Measurements from ENCODE around the gene RP9.

Gene RP9

DNA sequence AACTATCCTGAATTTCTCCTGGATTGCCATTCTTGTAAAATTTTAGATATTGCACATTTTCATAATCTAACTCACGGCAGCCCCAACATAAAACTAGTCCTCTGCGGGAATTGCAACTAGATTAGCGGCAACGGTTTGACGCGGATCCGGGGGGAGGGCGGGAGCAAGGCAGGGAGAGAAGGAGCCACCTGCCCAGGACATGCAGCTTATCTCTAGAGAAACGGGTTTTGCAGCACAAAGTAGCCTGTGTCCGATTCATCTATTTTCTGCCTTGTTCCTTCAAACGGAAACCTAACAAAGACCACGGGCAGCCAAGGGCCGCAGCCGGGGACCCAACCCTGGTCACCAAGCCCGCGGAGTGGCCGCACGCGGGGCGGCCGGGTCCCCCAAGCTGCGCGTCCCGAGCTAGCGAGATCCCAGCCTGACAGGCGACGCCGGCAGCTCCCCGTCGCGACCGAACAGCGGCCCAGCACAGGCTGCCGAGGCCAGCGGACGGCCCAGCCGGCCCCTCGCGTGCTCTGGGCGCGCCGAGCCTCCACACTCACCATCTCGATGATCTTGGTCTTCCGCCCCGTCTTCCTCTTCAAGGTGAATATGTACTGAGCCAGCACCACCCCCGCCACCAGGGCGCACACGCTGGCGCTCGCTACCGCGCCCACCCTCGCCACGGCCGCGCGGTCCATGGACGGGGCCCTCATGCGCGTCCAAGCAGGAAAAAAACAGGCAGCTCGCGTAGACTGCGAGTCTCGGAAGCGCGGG is 47.0 kb downstream of the RP9 start, which contains the start of gene NT5C3A:
Gene NT5C3A (minus strand): TSS at position 754 of the 759 bp plus-strand sequence. CDS start 71 bp downstream, at position 683.
- DNase-seq: peak in 1 of 4 experiments; percentile 36

DNA sequence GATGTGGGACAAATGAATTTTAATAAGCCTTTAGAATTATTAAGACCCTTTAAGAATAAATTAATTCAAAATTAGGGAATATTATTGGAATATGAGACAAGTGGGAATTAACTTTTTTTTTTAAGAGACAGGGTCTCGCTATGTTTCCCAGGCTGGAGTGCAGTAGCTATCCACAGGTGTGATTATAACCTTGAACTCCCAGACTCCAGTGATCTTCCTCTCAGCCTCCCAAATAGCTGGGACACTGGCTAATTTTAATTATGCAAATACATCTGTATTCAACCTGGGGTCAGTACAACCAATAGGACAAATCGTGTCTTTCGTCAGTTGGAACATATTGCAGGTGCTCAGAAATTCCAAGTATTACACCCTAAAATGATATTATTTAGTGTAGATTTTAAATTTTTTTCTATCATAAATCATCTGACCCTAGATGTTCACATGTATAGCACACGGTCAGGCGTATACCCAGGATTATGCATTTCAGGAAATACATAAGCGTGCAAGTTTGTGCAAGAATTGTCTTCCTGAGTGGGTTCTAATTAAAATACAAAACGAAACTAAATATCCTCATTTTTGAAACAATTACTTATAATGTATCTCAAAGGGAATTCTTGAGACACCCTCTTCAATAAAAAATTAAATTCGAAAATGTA is 47.8 kb downstream of the RP9 start:
- no peak for DNase-seq

DNA sequence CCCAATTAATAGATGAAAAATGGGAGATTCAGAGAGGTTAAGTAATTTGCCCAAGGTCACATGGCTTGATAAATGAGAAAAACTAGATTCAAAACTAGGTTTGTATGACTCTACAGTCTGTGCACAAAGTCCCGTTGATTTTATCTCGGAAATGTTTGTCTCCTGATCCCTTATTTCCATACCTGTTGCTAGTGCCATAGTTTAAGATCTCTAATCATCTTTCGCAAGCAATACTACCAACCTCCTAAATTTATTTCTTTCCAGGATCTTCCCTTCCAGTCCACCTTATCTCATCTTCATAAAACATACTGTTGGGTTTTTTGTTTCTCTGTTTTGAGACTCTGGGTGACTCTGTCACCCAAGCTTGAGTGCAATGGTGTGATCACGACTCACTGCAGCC is 49.6 kb downstream of the RP9 start:
- DNase-seq: no peak

DNA sequence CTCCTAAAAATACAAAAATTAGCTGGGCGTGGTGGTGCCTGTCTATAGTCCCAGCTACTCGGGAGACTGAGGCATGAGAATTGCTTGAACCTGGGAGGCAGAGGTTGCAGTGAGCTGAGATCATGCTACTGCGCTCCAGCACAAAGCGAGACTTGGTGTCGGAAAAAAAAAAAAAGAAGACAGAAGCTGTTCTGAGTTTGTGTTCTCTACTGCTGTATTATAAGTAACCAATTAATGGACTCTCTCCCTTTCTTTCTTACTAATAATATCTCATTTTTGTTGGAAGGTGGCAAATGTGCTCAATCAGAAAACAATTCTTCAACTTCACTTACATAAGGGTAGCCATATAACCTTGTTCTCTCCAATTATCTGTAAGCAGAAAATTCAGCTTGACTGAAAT is 54.0 kb downstream of the RP9 start:
- DNase-seq: no peak

DNA sequence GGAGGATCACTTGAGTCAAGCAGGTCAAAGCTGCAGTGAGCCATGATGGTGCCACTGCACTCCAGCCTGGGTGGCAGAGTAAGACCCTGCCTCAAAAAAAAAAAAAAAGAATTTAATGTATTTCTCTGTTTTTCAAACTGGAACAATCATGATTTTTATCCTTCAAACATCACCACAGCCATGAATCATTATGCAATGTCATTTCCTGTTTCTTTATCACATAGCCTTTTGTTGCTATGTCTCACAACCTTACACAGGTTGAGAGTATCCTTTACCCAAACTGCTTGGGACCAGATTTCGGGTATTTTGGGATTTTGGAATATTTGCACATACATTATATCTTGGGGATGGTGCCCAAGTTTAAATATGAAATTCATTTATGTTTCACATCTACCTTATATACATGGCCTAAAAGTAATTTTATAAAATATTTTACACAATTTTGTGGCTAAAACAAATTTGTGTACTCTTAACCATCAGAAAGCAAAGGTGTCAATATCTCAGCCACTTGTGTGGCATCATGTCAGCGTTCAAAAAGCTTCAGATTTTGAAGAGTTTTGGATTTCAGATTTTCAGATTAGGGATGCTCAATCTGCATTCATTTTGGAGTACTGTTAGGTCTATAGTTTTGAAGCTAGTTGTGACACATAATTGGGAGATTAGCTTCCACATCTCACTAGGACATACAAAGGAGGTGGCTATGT is 54.8 kb downstream of the RP9 start:
- DNase-seq: peak in 1 of 4 experiments; percentile 1

- no peak for DNase-seq
Measured at GRCh38 chr7:33053721-33054120, 55.5 kb downstream of the RP9 start.

GRCh38 chr7:33050535-33051318 is 58.5 kb downstream of the RP9 start:
- DNase-seq: no peak

- no peak for DNase-seq
Measured at GRCh38 chr7:33048704-33049103, 60.5 kb downstream of the RP9 start.

DNA sequence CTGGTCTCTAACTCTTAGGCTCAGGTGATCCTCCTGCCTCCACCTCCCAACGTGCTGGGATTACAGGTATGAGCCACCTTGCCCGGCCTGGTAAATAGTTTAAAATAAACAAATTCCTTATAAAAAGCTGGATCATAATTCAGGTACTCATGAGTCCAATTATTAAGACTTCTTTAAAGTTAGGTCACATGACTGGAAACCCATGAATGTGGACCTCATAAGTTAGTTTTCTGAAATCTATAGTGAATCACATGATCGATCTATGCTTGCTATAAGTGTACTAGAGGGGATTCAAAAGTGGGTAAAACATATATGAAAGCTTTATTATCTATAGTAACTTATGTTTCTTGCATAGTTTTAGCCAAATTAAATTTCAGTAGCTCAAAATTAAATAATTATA is 60.9 kb downstream of the RP9 start:
- no peak for DNase-seq

DNA sequence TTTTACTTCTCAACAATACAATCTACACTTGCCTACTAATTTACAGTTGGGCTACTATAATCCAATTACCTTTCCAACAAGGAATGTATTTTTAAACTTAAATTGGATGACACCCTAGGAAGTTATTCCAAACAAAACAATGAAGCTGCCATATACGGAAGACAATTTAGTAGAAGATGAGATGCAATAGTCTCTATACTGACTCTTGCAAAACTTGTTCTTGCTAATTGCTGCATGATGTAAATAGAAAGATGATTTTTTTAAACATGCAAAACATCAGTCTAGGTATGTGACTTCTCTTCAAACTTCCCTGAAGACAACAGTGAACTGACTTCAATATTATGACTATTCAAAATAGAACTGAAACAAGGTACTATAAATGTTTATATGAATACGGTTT is 64.2 kb downstream of the RP9 start:
- no peak for DNase-seq

All from activated naive CD4-positive, alpha-beta T cell (primary cell).